Activated T-cell treated with anti-CD3 and anti-CD28 coated beads, Interleukin-2, amount 50 U/mL, for 4 hours (primary cell): ENCODE measurements around the gene RSPH3. TPM values are rescaled to one million over a fixed set of nuclear protein-coding genes. Genes with fewer than 3 reads are reported as not detected.
A peak's percentile ranks its signal among the peaks of the same experiment; 100 is the strongest.
"Not testable (repeated sequence)": the region's sequence is repeated elsewhere in the genome, so short reads cannot be mapped to it uniquely, and the experiment has no call there.

ENCODE experiments used
- ATAC-seq, 2 donors: fragments of 200-7000 bp; cut with Tn5 transposase; one replicate each; pipeline ENCODE4 v1.10.0; 2021
- DNase-seq: peaks from one replicate; pipeline ENCODE4 v3.0.0-alpha.2; 2020
- H3K27me3 Mint-ChIP-seq: one replicate; pipeline ENCODE4 v1.8.0; 2021; ENCODE audit warnings: low read depth, mixed read lengths
- H3K36me3 Mint-ChIP-seq: one replicate; pipeline ENCODE4 v1.8.0; 2022; ENCODE audit warnings: mixed read lengths; ENCODE audit not compliant: insufficient read depth
- H3K4me1 Mint-ChIP-seq: one replicate; pipeline ENCODE4 v1.8.0; 2021; ENCODE audit warnings: low read depth, mixed read lengths
- H3K4me3 Mint-ChIP-seq: one replicate; pipeline ENCODE4 v1.8.0; 2021; ENCODE audit warnings: mild to moderate bottlenecking, moderate library complexity, mixed read lengths
- H3K9me3 Mint-ChIP-seq: one replicate; pipeline ENCODE4 v1.8.0; 2021; ENCODE audit warnings: mixed read lengths
- total RNA-seq, 3 donors: library from RNA; stranded (reverse); gene quantifications; one replicate each; pipeline ENCODE4 v1.2.1, GENCODE V29; 2021

Gene RSPH3
- total RNA-seq, 3 donors from 2014 or later, result 1.6 to 2.1 (median 1.7) TPM

DNA sequence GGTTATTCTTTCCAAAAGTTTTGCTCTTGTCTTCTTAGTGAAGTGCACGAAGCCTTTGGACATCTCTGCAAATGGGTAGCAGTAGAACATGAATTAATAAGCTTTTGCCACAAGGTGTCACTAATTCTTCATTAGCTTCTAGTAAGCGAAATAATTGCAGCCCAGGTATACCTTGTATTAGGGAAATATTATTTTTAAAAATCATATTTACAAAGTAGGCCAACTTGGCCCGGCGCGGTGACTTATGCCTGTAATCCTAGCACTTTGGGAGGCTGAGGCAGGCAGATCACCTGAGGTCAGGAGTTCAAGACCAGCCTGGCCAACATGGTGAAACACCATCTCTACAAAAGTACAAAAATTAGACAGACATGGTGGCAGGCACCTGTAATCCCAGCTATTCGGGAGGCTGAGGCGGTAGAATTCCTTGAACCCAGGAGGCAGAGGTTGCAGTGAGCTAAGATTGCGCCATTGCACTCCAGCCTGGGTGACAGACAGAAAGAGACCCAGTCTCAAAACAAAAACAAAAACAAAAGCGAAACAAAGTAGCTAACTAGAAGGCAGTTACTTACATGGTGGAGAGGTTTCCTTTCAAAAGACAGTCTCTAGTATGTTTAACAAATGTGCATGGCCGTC is 8.8 kb upstream of the RSPH3 start:
- Mint-ChIP-seq H3K4me3 (peak overlapping the region; percentile 46), H3K4me1 (peaks cover 41% of the 10 kb centered on the region), H3K27me3 (no peaks in the 10 kb centered on the region), H3K9me3 (no peaks in the 10 kb centered on the region), H3K36me3 (peaks cover 3% of the 10 kb centered on the region)
- peak; percentile 70 to 75 for ATAC-seq
- DNase-seq, result no peak

DNA sequence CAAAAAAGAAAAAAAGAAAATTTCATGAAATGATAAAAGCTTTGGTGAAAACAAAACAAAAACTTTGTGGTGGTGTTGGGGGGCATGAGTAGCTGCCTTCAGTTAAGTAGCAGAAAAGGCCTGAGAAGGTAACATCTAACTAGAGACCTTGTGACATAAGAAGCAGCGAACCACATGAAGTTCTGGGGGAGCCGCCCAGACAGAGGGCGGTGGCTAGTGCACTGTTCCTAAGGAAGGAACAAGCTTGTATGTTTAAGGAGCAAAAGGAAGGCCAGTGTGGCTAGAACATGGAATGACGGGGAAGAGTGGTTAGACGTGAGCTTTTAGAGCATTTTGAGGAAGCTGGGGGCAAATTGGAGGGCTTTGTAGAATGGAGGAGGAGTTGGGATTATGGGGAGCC is 7.5 kb upstream of the RSPH3 start:
- Mint-ChIP-seq H3K4me3 (no peak overlapping the region), H3K4me1 (peaks cover 31% of the 10 kb centered on the region), H3K27me3 (no peaks in the 10 kb centered on the region), H3K9me3 (no peaks in the 10 kb centered on the region), H3K36me3 (peaks cover 4% of the 10 kb centered on the region)
- ATAC-seq, result no peak
- no peak for DNase-seq

DNA sequence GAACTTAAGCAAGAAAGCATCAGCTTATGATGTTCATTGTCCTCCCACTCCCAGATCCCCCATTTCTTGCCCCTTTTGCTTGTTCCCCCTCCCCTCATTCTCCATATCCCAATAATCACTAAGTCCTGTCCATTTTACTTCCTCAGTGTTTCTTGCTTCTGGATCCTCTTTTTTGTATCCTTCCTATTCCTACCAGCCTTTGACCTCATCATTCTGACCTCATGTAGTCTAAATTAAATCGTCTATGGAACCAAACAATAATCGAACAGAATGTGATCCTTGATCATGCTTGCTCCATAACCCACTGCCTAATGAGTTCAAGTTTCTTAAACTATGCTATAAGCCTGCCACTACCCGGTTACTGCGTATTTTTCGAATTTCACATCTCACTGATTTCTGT is 5.4 kb upstream of the RSPH3 start:
- ATAC-seq, result no peak
- no peak for DNase-seq
- no peaks in the 10 kb centered on the region for H3K27me3 Mint-ChIP-seq
- H3K36me3 Mint-ChIP-seq, result peaks cover 8% of the 10 kb centered on the region
- no peaks in the 10 kb centered on the region for H3K9me3 Mint-ChIP-seq
- H3K4me1 Mint-ChIP-seq, result peaks cover 26% of the 10 kb centered on the region
- no peak overlapping the region for H3K4me3 Mint-ChIP-seq

DNA sequence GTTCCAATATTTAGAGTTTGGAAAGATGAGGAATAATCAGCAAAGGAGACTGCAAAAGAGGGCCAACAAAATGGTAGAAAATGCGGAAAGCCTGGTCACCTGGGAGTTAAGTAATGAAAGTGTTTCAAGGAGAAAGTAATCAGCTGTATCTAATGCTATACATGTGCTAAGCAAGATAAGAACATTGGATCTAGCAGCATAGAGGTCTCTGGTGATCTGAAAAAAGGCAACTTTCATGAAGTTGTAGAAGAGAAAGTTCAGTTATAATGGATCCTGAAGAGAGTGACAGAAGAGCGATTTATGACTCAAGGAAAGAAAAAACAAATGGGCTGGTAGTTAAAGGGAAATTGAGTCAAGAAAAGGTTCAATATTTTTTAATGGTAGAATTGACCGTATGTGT is 4.6 kb upstream of the RSPH3 start:
- no peaks in the 10 kb centered on the region for H3K27me3 Mint-ChIP-seq
- DNase-seq (no peak), ATAC-seq (no peak)
- peaks cover 8% of the 10 kb centered on the region for H3K36me3 Mint-ChIP-seq
- H3K9me3 Mint-ChIP-seq, result no peaks in the 10 kb centered on the region
- H3K4me1 Mint-ChIP-seq, result peaks cover 24% of the 10 kb centered on the region
- no peak overlapping the region for H3K4me3 Mint-ChIP-seq

DNA sequence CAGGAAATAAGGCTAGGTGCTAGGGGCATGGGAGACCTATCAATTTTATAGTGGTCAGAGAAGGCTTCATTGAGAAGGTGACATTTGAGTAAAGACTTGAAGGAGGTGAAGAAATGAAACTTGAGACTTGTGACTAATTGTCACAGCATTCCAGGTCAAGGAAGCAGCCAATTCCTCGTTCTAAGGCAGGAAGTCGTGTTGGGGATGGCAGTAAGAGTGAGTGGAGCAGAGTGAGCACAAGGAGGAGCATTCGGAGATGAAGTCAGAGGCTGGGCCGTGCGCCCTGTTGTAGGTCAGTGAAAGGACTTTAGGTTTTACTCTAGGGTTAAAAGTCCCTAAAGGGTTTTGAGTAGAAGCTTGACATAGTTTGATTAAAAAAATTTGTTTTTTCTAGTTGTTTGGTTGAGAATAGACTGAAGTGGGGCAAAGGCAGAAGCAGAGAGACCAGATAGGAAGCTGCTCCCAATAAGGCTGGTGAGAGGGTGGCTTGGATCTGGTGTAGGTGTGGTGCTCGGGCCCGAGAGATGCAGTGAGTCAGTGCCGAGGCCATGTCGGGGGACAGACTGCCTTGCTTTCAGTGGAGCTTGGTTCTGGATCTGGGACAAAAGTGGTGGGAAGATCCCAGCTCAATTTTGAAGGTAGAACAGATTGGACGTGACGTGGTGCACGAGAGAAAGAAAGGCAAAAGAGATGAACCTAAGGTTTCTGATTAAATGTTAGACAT is 2.6 kb upstream of the RSPH3 start:
- ATAC-seq (no peak), DNase-seq (no peak)
- Mint-ChIP-seq H3K4me1 (peaks cover 19% of the 10 kb centered on the region), H3K4me3 (no peak overlapping the region), H3K9me3 (no peaks in the 10 kb centered on the region), H3K27me3 (no peaks in the 10 kb centered on the region), H3K36me3 (peaks cover 8% of the 10 kb centered on the region)

DNA sequence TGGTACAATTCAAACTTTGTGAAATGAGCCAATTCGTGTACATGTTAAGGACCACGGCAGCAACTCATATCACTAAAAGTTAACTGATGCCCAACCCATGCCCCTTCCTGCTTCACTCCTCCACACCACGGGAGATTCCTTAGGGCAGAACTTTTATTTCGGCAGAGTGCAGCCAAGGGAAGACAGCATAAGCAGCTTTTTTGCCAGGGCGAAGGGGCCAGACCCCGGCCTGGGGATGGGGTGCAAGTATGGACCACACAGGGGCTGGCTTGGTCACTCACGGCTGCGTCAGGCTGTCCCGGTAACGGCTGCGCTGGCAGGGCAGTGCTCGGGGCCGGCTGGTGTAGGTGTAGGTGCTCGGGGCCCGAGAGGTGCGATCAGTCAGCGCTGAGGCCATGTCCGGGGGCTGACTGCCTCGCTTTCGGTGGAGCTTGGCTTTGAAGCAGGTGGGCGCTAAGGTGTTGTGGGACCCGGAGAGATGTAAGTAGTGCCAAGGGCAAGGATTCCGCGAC is 792 bp downstream of the RSPH3 start:
- peak overlapping the region; percentile 95 for H3K4me3 Mint-ChIP-seq
- DNase-seq, result no peak
- peak; percentile 12 to 22 for ATAC-seq

DNA sequence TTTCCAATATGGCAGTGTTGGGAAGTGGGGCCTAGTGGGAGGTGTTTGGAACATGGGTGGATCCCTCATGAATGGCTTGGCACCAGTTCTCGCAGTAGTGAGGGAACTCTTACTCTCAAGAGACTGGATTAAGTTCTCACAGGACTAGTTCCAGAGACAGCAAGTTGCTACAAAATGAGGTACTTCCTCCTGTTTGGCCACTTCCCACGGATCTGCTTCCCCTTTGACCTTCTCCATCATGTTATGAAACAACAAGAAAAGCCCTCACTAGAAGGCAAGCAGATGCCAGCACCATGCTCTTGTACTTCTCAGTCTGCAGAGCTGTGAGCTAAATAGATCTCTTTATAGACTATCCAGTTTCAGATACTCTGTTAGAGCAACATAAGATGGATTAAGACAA is 3.1 kb downstream of the RSPH3 start:
- H3K4me3 Mint-ChIP-seq, result no peak overlapping the region
- peaks cover 1% of the 10 kb centered on the region for H3K36me3 Mint-ChIP-seq
- DNase-seq (no peak), ATAC-seq (no peak)
- no peaks in the 10 kb centered on the region for H3K27me3 Mint-ChIP-seq
- H3K4me1 Mint-ChIP-seq, result peaks cover 31% of the 10 kb centered on the region
- H3K9me3 Mint-ChIP-seq, result no peaks in the 10 kb centered on the region

More for the DNA sequence above, 792 bp downstream of the RSPH3 start:
- no peaks in the 10 kb centered on the region for H3K9me3 Mint-ChIP-seq
- H3K27me3 Mint-ChIP-seq, result no peaks in the 10 kb centered on the region
- peaks cover 6% of the 10 kb centered on the region for H3K36me3 Mint-ChIP-seq
- peaks cover 34% of the 10 kb centered on the region for H3K4me1 Mint-ChIP-seq

DNA sequence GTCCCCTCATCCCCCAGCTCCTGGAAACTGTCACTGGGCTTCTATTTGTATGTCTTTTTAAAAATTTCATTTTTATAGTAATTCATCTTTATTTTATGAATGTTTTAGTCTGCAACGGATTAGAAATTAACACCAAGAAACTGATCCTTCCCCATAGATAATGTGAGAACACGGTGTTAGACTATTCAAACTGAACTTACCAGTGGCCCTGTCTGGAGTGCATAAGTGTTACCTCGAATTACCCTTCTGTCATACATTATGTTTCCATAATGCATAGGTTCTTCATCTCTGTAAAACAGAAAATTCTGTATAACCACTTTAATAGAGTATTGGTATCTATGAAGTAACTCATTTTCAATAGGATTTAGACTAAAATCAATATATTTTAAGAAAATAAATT is 6.4 kb downstream of the RSPH3 start:
- no peak overlapping the region for H3K4me3 Mint-ChIP-seq
- ATAC-seq, result no peak
- peaks cover 25% of the 10 kb centered on the region for H3K4me1 Mint-ChIP-seq
- H3K27me3 Mint-ChIP-seq, result no peaks in the 10 kb centered on the region
- peaks cover 2% of the 10 kb centered on the region for H3K9me3 Mint-ChIP-seq
- H3K36me3 Mint-ChIP-seq, result peaks cover 2% of the 10 kb centered on the region
- DNase-seq, result no peak

DNA sequence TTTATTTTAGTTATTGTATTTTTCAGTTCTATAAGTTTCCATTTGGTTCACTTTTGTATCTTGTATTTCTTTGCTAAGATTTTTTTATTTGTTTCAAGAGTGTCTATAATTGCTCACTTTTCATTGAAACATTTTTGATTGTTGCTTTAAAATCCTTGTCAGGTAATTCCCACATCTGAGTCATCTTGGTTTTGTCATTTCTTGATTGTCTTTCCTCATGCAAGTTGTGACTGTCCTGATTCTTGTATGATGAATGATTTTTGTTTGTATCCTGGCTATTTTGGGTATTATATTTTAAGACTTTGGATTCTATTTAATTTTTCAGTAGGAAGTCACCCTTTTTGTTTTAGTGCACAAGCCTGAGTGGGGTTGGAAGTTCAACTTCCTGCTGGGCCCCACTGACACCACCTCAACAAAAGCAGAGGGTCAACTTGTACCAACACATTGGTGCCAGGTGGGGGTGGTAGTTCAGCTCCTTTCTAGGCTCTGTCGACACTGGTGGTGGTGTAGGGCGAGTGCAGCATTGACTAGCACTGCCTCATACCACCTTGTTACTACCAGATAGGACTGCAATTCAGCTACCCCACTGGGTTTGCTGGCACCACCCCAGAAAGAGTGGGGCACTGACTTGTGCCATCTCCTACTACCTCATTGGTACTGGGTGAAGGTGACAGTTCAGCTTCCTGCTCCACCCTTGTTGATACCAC is 8.8 kb downstream of the RSPH3 start:
- H3K27me3 Mint-ChIP-seq, result no peaks in the 10 kb centered on the region
- ATAC-seq (peak; percentile 19 to 49), DNase-seq (no peak)
- peaks cover 27% of the 10 kb centered on the region for H3K4me1 Mint-ChIP-seq
- peaks cover 7% of the 10 kb centered on the region for H3K36me3 Mint-ChIP-seq
- no peak overlapping the region for H3K4me3 Mint-ChIP-seq
- peaks cover 12% of the 10 kb centered on the region for H3K9me3 Mint-ChIP-seq

DNA sequence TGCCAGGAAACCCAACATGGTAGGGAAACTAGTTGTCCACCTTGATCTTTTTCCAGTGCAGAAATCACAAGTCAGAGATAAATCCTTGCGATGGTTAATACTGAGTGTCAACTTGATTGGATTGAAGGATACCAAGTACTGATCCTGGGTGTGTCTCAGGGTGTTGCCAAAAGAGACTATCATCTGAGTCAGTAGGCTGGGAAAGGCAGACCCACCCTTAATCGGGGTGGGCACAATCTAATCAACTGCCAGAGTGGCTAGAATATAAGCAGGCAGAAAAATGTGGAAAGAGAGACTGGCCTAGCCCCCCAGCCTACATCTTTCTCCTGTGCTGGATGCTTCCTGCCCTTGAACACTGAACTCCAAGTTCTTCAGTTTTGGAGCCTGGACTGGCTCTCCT is 10.3 kb downstream of the RSPH3 start:
- not testable (repeated sequence) for H3K27me3 Mint-ChIP-seq, DNase-seq, H3K4me3 Mint-ChIP-seq, ATAC-seq
- peaks cover 12% of the 10 kb centered on the region for H3K9me3 Mint-ChIP-seq
- H3K4me1 Mint-ChIP-seq, result peaks cover 15% of the 10 kb centered on the region
- H3K36me3 Mint-ChIP-seq, result peaks cover 11% of the 10 kb centered on the region

DNA sequence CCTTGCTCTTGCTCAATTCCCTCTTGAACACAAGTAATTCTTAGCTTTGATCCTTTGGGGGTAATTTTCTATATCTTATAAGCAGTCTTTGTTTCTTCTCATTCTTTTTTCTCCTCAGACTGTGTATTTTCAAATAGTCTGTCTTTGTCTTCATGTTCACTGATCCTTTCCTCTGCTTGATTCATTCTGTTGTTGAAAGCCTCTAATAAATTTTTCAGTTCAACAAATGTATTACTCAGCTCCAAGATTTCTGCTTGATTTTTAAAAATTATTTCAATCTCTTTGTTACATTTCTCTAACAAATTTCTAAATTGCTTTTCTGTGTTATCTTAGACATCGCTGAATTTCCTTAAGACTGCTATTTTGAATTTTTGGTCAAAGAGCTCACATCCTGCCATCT is 11.5 kb downstream of the RSPH3 start:
- Mint-ChIP-seq H3K4me3 (no peak overlapping the region), H3K9me3 (peaks cover 12% of the 10 kb centered on the region), H3K4me1 (peaks cover 15% of the 10 kb centered on the region), H3K36me3 (peaks cover 9% of the 10 kb centered on the region), H3K27me3 (no peaks in the 10 kb centered on the region)
- no peak for ATAC-seq
- no peak for DNase-seq

DNA sequence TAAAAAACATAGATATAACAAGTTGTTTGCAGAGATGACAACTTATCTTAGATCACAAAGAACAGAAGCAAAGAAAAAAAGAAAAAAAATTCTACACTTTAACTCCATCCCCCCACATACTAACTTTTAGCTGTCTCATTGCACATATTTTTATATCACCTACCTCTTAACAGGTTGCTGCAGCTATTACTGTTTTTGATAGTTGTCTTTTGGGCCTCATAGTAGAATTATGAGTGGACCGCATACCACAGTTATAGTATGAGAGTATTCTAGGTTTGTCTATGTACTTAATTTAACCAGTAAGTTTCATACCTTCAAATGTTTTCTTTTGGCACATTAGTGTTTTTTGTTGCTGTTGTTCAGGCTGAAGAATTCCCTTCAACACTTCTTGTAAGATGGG is 12.3 kb downstream of the RSPH3 start:
- H3K36me3 Mint-ChIP-seq, result peaks cover 9% of the 10 kb centered on the region
- H3K27me3 Mint-ChIP-seq, result no peaks in the 10 kb centered on the region
- DNase-seq (no peak), ATAC-seq (peak; percentile 46 to 55)
- H3K4me3 Mint-ChIP-seq, result no peak overlapping the region
- peaks cover 15% of the 10 kb centered on the region for H3K4me1 Mint-ChIP-seq
- peaks cover 12% of the 10 kb centered on the region for H3K9me3 Mint-ChIP-seq

DNA sequence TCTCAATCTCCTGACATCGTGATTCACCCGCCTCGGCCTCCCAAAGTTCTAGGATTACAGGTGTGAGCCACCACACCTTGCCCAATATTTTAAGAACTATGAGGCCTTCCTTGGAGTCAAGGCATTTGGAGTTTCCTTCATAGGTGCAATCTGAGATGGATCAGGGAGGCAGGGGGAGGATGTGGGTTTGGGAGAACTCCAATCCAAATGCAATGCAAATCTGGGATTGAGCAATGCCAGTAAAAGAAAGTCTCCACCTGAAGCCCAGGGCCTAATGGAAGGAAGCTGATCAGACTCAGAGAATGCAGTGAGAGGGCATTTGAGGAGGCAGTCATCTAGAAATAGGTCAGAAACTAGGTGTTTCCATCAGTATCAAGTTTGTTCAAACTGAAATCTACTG is 21.2 kb downstream of the RSPH3 start:
- Mint-ChIP-seq H3K36me3 (peaks cover 7% of the 10 kb centered on the region), H3K4me3 (no peak overlapping the region), H3K9me3 (no peaks in the 10 kb centered on the region), H3K27me3 (no peaks in the 10 kb centered on the region), H3K4me1 (no peaks in the 10 kb centered on the region)
- ATAC-seq, result no peak
- no peak for DNase-seq

DNA sequence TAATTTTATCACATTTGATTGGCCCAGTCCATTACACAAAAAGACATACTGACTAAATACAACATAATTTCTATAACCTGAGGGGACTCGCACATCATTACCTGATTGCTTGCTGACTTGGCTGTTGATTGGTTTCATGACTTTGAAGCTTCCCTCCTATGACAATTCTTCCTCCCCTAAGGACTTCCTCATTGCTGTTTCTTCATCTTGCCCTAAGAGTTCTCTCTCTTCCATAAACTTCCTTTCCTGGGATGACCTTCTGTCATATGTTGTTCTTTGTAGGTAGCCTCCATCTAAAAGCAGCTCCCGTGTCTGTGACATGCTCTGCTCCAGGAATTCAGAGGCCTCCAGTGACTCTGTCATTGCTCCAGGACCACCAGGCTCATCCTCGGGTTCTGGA is 22.6 kb downstream of the RSPH3 start:
- Mint-ChIP-seq H3K36me3 (peaks cover 6% of the 10 kb centered on the region), H3K9me3 (no peaks in the 10 kb centered on the region), H3K4me3 (no peak overlapping the region), H3K4me1 (no peaks in the 10 kb centered on the region), H3K27me3 (no peaks in the 10 kb centered on the region)
- DNase-seq (no peak), ATAC-seq (no peak)
